GM23338 (cell line): ENCODE measurements around the gene SHISAL2A.

Experiments used
- CTCF ChIP-seq, 2 experiments: fragments of 200-600 bp in 1 of 2; sonication (generic) in 1 of 2; conservative IDR thresholded peaks; 2 replicates each; pipeline versions ENCODE4 v1.5.1 to v1.6.1; 2016 to 2017; ENCODE audit warnings: antibody characterized with exemption in 2 of 2, low read depth in 2 of 2, mild to moderate bottlenecking in 2 of 2, moderate library complexity in 1 of 2
- EZH2 ChIP-seq: fragments of 200-600 bp; sonication (generic); IDR thresholded peaks from one replicate; pipeline ENCODE4 v1.8.0; 2017; ENCODE audit warnings: antibody characterized with exemption, mild to moderate bottlenecking, low read depth; ENCODE audit not compliant: unreplicated experiment
- POLR2AphosphoS5 ChIP-seq: IDR thresholded peaks from 2 replicates; pipeline ENCODE4 v1.6.1; 2016; ENCODE audit warnings: antibody characterized with exemption, low read depth

GRCh38 chr1:52629667-52630066 lies 3.3 kb upstream of the SHISAL2A start:
- TF ChIP-seq CTCF (conservative IDR thresholded peaks at IDR 0.05; ENCODE audit: low read depth in 2 of 2): no peak
- TF ChIP-seq EZH2: no peak
- no peak for TF ChIP-seq POLR2AphosphoS5
